ENCODE results near the gene GPR143.
A peak's percentile ranks its signal among the peaks of the same experiment; 100 is the strongest.

The GPR143 gene

DNA sequence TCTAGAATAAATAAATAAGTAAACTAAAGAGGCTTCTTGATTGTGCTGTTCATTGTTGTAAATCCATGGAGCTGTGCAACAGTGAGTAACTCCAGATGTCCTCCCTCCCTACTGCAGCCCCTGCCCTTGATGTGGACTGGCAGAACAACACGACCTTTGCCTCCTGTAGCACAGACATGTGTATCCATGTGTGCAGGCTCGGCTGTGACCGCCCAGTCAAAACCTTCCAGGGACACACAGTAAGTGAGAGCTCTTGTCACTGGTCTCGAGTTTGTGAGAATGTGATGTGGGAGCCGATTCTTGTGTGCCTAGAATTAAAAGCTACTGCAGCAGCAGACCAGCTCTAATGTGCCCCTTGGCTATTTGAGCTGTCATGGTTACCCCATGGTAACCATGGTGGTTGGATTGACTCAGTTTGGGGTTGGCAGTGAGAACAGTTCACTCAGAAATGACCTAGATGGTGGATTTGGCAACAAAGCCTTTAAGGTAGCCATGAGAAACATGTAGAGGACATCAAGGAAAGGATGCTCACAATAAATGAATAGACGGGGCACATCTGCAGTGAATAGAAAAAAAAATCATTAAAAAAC, 60.7 kb downstream of the GPR143 start:
- DNase-seq (ENCODE audit: low read depth): no peak
- TF ChIP-seq, protein P1, sequence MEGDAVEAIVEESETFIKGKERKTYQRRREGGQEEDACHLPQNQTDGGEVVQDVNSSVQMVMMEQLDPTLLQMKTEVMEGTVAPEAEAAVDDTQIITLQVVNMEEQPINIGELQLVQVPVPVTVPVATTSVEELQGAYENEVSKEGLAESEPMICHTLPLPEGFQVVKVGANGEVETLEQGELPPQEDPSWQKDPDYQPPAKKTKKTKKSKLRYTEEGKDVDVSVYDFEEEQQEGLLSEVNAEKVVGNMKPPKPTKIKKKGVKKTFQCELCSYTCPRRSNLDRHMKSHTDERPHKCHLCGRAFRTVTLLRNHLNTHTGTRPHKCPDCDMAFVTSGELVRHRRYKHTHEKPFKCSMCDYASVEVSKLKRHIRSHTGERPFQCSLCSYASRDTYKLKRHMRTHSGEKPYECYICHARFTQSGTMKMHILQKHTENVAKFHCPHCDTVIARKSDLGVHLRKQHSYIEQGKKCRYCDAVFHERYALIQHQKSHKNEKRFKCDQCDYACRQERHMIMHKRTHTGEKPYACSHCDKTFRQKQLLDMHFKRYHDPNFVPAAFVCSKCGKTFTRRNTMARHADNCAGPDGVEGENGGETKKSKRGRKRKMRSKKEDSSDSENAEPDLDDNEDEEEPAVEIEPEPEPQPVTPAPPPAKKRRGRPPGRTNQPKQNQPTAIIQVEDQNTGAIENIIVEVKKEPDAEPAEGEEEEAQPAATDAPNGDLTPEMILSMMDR (IDR thresholded peaks at IDR 0.05; ENCODE audit: low read depth, low read length): no peak
- TF ChIP-seq, protein P2, sequence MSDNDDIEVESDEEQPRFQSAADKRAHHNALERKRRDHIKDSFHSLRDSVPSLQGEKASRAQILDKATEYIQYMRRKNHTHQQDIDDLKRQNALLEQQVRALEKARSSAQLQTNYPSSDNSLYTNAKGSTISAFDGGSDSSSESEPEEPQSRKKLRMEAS (IDR thresholded peaks at IDR 0.05; ENCODE audit: low read depth, low read length): no peak
- no peak for TF ChIP-seq POLR2A (IDR thresholded peaks at IDR 0.05; ENCODE audit: extremely low read depth, insufficient read length)
- no peak for TF ChIP-seq MYC (IDR thresholded peaks at IDR 0.05; ENCODE audit: low read depth, low read length)
- no peak overlapping the region for H3K4me3 ChIP-seq (ENCODE audit: low read depth, low read length)

DNA sequence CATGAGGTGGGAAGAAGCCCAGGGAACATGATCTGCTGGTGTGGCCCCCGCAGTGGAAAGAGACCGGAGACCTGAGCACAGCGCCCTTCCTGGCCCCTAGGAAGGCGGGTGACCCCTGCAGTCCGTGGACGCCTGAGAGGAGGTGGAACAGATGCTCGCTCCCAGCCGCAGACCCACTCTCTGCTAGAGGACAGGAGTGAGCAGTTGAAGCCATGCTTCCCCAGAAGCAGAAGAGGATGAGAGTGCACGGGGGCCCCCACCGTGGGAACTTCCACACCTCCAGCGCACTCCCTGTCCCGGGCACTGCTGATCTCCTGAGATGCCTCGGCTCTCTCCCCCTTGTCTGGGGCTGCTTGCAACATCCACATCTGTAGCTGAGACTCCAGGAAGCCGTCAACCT, 62.2 kb downstream of the GPR143 start:
- no peak overlapping the region for H3K4me3 ChIP-seq (ENCODE audit: low read depth, low read length)
- DNase-seq (ENCODE audit: low read depth): no peak
- TF ChIP-seq POLR2A (IDR thresholded peaks at IDR 0.05; ENCODE audit: extremely low read depth, insufficient read length) (no peak), MYC (IDR thresholded peaks at IDR 0.05; ENCODE audit: low read depth, low read length) (no peak)
- TF ChIP-seq, protein P1 (IDR thresholded peaks at IDR 0.05; ENCODE audit: low read depth, low read length): no peak
- TF ChIP-seq, protein P2 (IDR thresholded peaks at IDR 0.05; ENCODE audit: low read depth, low read length): no peak

DNA sequence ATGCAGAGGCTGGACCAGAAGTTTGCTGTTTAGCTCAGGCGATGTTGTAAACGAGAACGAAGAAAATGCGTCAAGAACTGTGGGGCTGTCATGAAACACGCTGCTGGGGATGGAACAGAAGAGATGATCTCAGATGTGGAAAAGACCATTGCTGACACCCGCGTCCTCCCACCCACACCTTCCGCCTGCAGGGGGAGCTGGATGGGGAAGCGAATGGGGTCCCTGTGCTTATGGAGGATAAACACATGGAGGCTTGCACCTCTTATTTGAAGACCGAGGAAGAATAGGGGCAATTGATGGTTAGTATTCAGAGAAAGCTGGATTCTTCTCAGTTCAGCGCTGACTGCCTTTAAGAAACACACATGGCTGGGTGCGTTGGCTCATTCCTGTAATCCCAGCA, 63.9 kb downstream of the GPR143 start:
- TF ChIP-seq, protein P1 (IDR thresholded peaks at IDR 0.05; ENCODE audit: low read depth, low read length): peak; percentile 8
- no peak for TF ChIP-seq POLR2A (IDR thresholded peaks at IDR 0.05; ENCODE audit: extremely low read depth, insufficient read length)
- no peak for DNase-seq (ENCODE audit: low read depth)
- H3K4me3 ChIP-seq (ENCODE audit: low read depth, low read length): no peak overlapping the region

DNA sequence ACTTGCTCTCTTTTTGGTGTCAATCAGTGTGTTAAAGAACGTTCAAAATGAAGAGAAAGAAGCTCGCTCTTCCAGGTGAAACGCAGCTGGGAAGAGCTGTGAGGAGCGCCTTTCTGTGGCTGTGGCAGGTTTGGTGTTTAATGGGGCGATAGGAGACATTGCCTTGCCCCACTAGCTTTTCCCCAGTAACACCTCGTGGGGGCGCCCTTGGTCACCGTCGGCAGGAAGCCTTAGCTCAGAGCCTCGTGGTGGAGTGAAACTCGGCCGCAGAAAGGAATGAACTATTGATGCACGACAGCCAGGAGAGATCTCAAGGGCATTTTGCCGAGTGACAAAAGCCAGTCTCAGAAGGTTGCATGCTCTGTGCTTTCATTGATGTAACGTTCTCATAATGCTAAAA, 65.1 kb downstream of the GPR143 start:
- no peak for DNase-seq (ENCODE audit: low read depth)
- TF ChIP-seq, protein P1 (IDR thresholded peaks at IDR 0.05; ENCODE audit: low read depth, low read length): no peak
- TF ChIP-seq, protein P2 (IDR thresholded peaks at IDR 0.05; ENCODE audit: low read depth, low read length): no peak
- TF ChIP-seq MYC (IDR thresholded peaks at IDR 0.05; ENCODE audit: low read depth, low read length) (no peak), POLR2A (IDR thresholded peaks at IDR 0.05; ENCODE audit: extremely low read depth, insufficient read length) (no peak)
- no peak overlapping the region for H3K4me3 ChIP-seq (ENCODE audit: low read depth, low read length)

DNA sequence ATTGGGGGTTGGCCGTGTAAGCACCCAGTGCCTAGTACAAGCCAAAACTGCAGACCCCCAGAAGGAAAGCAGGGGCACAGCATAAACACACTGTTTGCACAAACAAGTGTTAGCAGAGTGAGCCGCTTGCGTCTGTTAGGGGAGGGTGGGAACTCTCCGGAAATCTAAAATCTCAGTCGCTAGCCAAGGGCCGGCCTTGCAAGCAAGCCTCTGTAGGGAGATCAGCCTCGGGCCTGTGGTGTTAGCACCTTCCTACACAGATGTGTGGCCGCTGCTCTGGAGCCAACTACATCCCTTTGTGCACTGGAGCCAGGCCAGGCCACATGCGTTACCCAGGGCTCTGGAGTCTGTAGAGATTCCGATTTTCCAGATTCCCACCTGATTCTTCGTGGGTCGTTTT, 67.1 kb downstream of the GPR143 start:
- no peak for DNase-seq (ENCODE audit: low read depth)

More for the DNA sequence above, 67.1 kb downstream of the GPR143 start:
- TF ChIP-seq, protein P1 (IDR thresholded peaks at IDR 0.05; ENCODE audit: low read depth, low read length): no peak
- TF ChIP-seq POLR2A (IDR thresholded peaks at IDR 0.05; ENCODE audit: extremely low read depth, insufficient read length) (no peak), MYC (IDR thresholded peaks at IDR 0.05; ENCODE audit: low read depth, low read length) (no peak)
- TF ChIP-seq, protein P2 (IDR thresholded peaks at IDR 0.05; ENCODE audit: low read depth, low read length): no peak
- no peak overlapping the region for H3K4me3 ChIP-seq (ENCODE audit: low read depth, low read length)

Data from NB4 (cell line).